ENCODE data around the gene PCNX2.

Gene PCNX2

GRCh38 chr1:233255145-233255544, 40.4 kb downstream of the PCNX2 start:
- no peaks in the 10 kb centered on the region for H3K79me2 ChIP-seq (ENCODE audit: low read length)
- H3K36me3 ChIP-seq (replicated peaks; ENCODE audit: insufficient read depth, low read length) = no peaks in the 10 kb centered on the region; the same call in 1 of the 2 replicates
- H3K27me3 ChIP-seq (replicated peaks; ENCODE audit: insufficient read depth, low read length) = no peaks in the 10 kb centered on the region
- DNase-seq = no peak
- H4K20me1 ChIP-seq (ENCODE audit: insufficient read depth, low read length) = no peaks in the 10 kb centered on the region
- TF ChIP-seq EZH2phosphoT487 (IDR thresholded peaks at IDR 0.05; ENCODE audit: low read length) (no peak), CTCF (IDR thresholded peaks at IDR 0.05; ENCODE audit: low read length) (no peak), EZH2 (optimal IDR thresholded peaks at IDR 0.05; ENCODE audit: low read depth, low read length) (no peak)
- H3F3A ChIP-seq (ENCODE audit: insufficient read depth, low read length) = no peaks in the 10 kb centered on the region
- H3K9ac ChIP-seq (ENCODE audit: low read length) = no peak overlapping the region
- no peak overlapping the region for H2AFZ ChIP-seq (ENCODE audit: low read length)
- H3K4me2 ChIP-seq (ENCODE audit: low read depth, low read length) = no peak overlapping the region
- H3K27ac ChIP-seq (ENCODE audit: low read length) = no peak overlapping the region
- H3K9me3 ChIP-seq (replicated peaks; ENCODE audit: insufficient read depth, low read length) = no peaks in the 10 kb centered on the region
- no peaks in the 10 kb centered on the region for H3K9me2 ChIP-seq (replicated peaks; ENCODE audit: insufficient read depth, low read length)
- H3K4me1 ChIP-seq (ENCODE audit: low read length) = no peaks in the 10 kb centered on the region
- no peak overlapping the region for H3K4me3 ChIP-seq (ENCODE audit: low read length)

GRCh38 chr1:233253832-233254331, 41.6 kb downstream of the PCNX2 start:
- Histone ChIP-seq H3K36me3 (replicated peaks; ENCODE audit: insufficient read depth, low read length) (no peaks in the 10 kb centered on the region), H3K27ac (ENCODE audit: low read length) (no peak overlapping the region), H3K9me2 (replicated peaks; ENCODE audit: insufficient read depth, low read length) (no peaks in the 10 kb centered on the region), H3F3A (ENCODE audit: insufficient read depth, low read length) (no peaks in the 10 kb centered on the region), H3K4me3 (ENCODE audit: low read length) (no peak overlapping the region), H3K9me3 (replicated peaks; ENCODE audit: insufficient read depth, low read length) (no peaks in the 10 kb centered on the region), H3K9ac (ENCODE audit: low read length) (no peak overlapping the region), H3K4me2 (ENCODE audit: low read depth, low read length) (no peak overlapping the region), H3K79me2 (ENCODE audit: low read length) (no peaks in the 10 kb centered on the region), H4K20me1 (ENCODE audit: insufficient read depth, low read length) (no peaks in the 10 kb centered on the region), H3K4me1 (ENCODE audit: low read length) (no peaks in the 10 kb centered on the region), H3K27me3 (replicated peaks; ENCODE audit: insufficient read depth, low read length) (no peaks in the 10 kb centered on the region), H2AFZ (ENCODE audit: low read length) (no peak overlapping the region)
- no peak for DNase-seq
- TF ChIP-seq EZH2phosphoT487 (IDR thresholded peaks at IDR 0.05; ENCODE audit: low read length) (no peak), EZH2 (optimal IDR thresholded peaks at IDR 0.05; ENCODE audit: low read depth, low read length) (no peak), CTCF (IDR thresholded peaks at IDR 0.05; ENCODE audit: low read length) (no peak)

- Histone ChIP-seq H3K4me1 (ENCODE audit: low read length) (no peaks in the 10 kb centered on the region), H3K9ac (ENCODE audit: low read length) (no peak overlapping the region), H3K9me2 (replicated peaks; ENCODE audit: insufficient read depth, low read length) (no peaks in the 10 kb centered on the region), H3F3A (ENCODE audit: insufficient read depth, low read length) (no peaks in the 10 kb centered on the region), H3K27ac (ENCODE audit: low read length) (no peak overlapping the region), H2AFZ (ENCODE audit: low read length) (no peak overlapping the region), H3K27me3 (replicated peaks; ENCODE audit: insufficient read depth, low read length) (no peaks in the 10 kb centered on the region), H3K4me3 (ENCODE audit: low read length) (no peak overlapping the region), H3K79me2 (ENCODE audit: low read length) (no peaks in the 10 kb centered on the region), H3K4me2 (ENCODE audit: low read depth, low read length) (no peak overlapping the region), H3K9me3 (replicated peaks; ENCODE audit: insufficient read depth, low read length) (no peaks in the 10 kb centered on the region), H4K20me1 (ENCODE audit: insufficient read depth, low read length) (no peaks in the 10 kb centered on the region), H3K36me3 (replicated peaks; ENCODE audit: insufficient read depth, low read length) (no peaks in the 10 kb centered on the region)
- TF ChIP-seq EZH2phosphoT487 (IDR thresholded peaks at IDR 0.05; ENCODE audit: low read length) (no peak), CTCF (IDR thresholded peaks at IDR 0.05; ENCODE audit: low read length) (no peak), EZH2 (optimal IDR thresholded peaks at IDR 0.05; ENCODE audit: low read depth, low read length) (no peak)
- no peak for DNase-seq
These were observed 42.2 kb downstream of the PCNX2 start for GRCh38 chr1:233253231-233253831.
